Right lobe of liver (tissue), 6 donors: Measurements from ENCODE around the gene INSYN2B. TPM values are rescaled to one million over a fixed set of nuclear protein-coding genes. Genes with fewer than 3 reads are reported as not detected.

Source experiments
- ATAC-seq, 4 donors: fragments of 200-7000 bp; cut with Tn5 transposase; one replicate each; pipeline ENCODE4 v1.9.1; 2020; ENCODE audit warnings: mild to moderate bottlenecking in 4 of 4, moderate library complexity in 4 of 4
- DNase-seq, 3 donors: peaks; one replicate each; pipeline ENCODE4 v3.0.0-alpha.2; 2020
- H3K27ac ChIP-seq, 3 donors: fragments of 200-600 bp; one replicate each; pipeline ENCODE4 v1.8.0; 2022
- H3K27me3 ChIP-seq, 2 donors: fragments of 200-600 bp; one replicate each; pipeline ENCODE4 v1.8.0; 2022
- H3K36me3 ChIP-seq, 4 donors: fragments of 200-600 bp; sonication (generic) in 1 of 4; one replicate each; pipeline versions ENCODE4 v1.5.1 to v1.8.0; 2017 to 2022; ENCODE audit warnings: control low read depth in 1 of 4
- H3K4me1 ChIP-seq, 4 donors: fragments of 200-600 bp; sonication (generic) in 1 of 4; one replicate each; pipeline versions ENCODE4 v1.5.1 to v1.8.0; 2017 to 2022; ENCODE audit warnings: control low read depth in 1 of 4
- H3K4me3 ChIP-seq, 3 donors: fragments of 200-600 bp; one replicate each; pipeline ENCODE4 v1.8.0; 2022
- H3K9me3 ChIP-seq, 4 donors: fragments of 200-600 bp; sonication (generic) in 1 of 4; one replicate each; pipeline versions ENCODE4 v1.5.1 to v1.8.0; 2017 to 2022; ENCODE audit warnings: control low read depth in 1 of 4
- POLR2A ChIP-seq: fragments of 450-650 bp; IDR thresholded peaks from one replicate; pipeline ENCODE4 v1.6.1; 2017; ENCODE audit warnings: antibody characterized with exemption, mild to moderate bottlenecking
- WGBS: methylation state at CpG from one replicate; pipeline ENCODE4 v1.1.6; 2018; ENCODE audit warnings: low coverage, low lambda C conversion rate; ENCODE audit not compliant: insufficient coverage; ENCODE audit errors: missing lambda C conversion rate; 5-methylcytosine and 5-hydroxymethylcytosine counted together
- intact Hi-C, 2 donors: fragments of 100-400 bp; cut with DNase I; formaldehyde crosslinking; loops; one replicate each; pipeline versions ENCODE4 v1.11.2 to v1.14.1; 2022
- total RNA-seq, 6 experiments: library from RNA; depleted of rRNA in 2 of 6; stranded (reverse); fragments of >200 nt in 2 of 6; fragmentation: NEBNext Ultra II Directional in 3 of 6; extraction: Animal tissue kit (Norgen Biotek cat#: 25700) in 3 of 6; gene quantifications; one replicate each; pipeline versions ENCODE4 v1.1.0 to v1.2.4, GENCODE V29; 2016 to 2023
- TF ChIP-seq, protein P1 (sequence below), 4 donors: fragments of 200-600 bp in 3 of 4; fragments of 450-650 bp in 1 of 4; IDR thresholded peaks; one replicate each; pipeline versions ENCODE4 v1.5.1 to v1.8.0; 2016 to 2022; ENCODE audit warnings: antibody characterized with exemption in 4 of 4, mild to moderate bottlenecking in 2 of 4
- donor health status: DM: no; HTN: yes; CAD: no.
- donor health status: DM: no; HTN: no; CAD: no.
- donor health status: DM: no; HTN: no; CAD: no.
- donor health status: DM: no; HTN: yes; CAD: no.
- donor health status: DM: no; HTN: yes; CAD: no.

Gene INSYN2B
- total RNA-seq, 6 experiments from 2014 or later = 0.09 to 0.13 TPM; not detected in 4

DNA sequence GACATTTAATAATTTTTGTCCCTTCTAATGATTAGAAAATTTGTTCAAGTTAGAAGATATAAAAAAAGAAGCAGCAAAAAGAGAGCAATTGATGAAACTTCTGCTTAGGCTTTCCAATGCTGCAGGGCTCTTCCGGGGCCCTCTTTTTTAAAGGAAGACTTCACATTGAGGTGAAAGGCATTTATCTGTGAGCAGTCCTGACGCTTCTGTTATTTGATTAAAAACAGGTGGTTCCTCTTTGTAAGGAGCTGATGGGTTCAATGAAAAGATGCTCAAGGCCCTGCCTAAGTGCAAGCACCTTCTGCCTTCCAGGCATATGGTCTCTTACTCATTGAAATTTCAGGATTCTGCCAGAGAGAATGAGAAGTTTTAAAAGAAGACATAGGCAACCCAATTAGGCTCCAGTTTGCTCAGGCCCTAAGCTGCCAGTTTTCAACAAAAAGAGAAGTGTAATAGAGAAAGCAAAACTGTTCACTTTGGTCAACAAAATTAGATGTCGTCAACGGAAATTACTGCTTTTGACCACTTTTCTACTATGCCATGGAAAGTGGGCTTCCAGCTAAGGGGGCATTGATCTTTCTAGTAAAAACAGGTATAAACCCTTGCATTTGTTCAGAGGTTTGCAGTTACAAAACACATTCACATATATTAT, 100.2 kb downstream of the INSYN2B start:
- no peak for TF ChIP-seq POLR2A
- TF ChIP-seq, protein P1, sequence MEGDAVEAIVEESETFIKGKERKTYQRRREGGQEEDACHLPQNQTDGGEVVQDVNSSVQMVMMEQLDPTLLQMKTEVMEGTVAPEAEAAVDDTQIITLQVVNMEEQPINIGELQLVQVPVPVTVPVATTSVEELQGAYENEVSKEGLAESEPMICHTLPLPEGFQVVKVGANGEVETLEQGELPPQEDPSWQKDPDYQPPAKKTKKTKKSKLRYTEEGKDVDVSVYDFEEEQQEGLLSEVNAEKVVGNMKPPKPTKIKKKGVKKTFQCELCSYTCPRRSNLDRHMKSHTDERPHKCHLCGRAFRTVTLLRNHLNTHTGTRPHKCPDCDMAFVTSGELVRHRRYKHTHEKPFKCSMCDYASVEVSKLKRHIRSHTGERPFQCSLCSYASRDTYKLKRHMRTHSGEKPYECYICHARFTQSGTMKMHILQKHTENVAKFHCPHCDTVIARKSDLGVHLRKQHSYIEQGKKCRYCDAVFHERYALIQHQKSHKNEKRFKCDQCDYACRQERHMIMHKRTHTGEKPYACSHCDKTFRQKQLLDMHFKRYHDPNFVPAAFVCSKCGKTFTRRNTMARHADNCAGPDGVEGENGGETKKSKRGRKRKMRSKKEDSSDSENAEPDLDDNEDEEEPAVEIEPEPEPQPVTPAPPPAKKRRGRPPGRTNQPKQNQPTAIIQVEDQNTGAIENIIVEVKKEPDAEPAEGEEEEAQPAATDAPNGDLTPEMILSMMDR (IDR thresholded peaks at IDR 0.05) = no peak
- Histone ChIP-seq H3K27me3 (no peaks in the 10 kb centered on the region), H3K4me1 (no peaks in the 10 kb centered on the region), H3K4me3 (no peak overlapping the region), H3K36me3 (no peaks in the 10 kb centered on the region), H3K9me3 (no peaks in the 10 kb centered on the region), H3K27ac (no peak overlapping the region)
- DNase-seq (no peak), ATAC-seq (peak in 1 of 4 donors; percentile 56)
- intact Hi-C loops = no loop called here
- WGBS = 53% methylated on average over 4 of the region's 4 CpGs

DNA sequence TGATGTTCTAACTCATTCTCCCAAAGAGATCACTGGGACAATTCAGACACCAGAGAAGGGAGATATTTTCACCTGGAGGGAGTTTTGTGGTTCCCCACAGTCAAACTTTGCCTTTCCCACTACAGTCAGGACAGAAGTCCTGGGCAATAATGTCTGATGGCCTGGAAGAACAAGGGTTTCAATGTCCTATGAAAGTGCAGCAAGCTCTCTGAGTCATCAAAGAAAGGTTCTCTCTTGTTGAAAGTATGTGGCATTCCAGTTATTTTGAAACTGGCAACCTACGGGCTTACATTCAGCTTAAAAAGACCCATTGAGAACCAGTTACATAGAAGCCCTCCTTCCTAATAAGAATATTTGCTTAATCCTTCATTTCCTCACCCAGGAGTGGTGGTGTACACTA, 103.9 kb downstream of the INSYN2B start:
- Histone ChIP-seq H3K36me3 (no peaks in the 10 kb centered on the region), H3K27ac (no peak overlapping the region), H3K27me3 (no peaks in the 10 kb centered on the region), H3K4me3 (no peak overlapping the region), H3K4me1 (no peaks in the 10 kb centered on the region), H3K9me3 (no peaks in the 10 kb centered on the region)
- 13% methylated on average over 1 of the region's 1 CpG for WGBS
- intact Hi-C loops = no loop called here
- DNase-seq (no peak), ATAC-seq (no peak)
- no peak for TF ChIP-seq POLR2A
- TF ChIP-seq, protein P1 (IDR thresholded peaks at IDR 0.05) = no peak

DNA sequence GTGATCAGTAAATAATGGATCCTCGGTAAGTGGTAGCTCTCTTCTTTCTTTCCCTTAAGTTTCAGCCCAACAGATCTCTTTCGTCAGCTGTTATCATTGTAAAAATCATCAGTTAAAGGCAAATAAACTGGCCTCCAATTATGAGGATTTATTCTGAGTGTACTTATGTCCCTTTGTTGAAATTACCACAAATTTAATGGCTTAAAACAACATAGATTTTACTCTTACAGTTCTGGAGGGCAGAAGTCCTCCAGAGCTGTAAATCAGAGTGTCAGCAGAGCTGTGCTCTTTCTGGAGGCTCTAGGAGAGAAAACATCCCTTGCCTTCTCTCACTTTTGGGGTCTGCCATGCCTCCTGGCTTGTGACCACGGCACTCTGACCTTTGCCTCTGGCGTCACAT, 104.6 kb downstream of the INSYN2B start:
- H3K4me3 ChIP-seq = no peak overlapping the region
- TF ChIP-seq, protein P1 (IDR thresholded peaks at IDR 0.05) = no peak
- TF ChIP-seq POLR2A = no peak
- DNase-seq (no peak), ATAC-seq (no peak)
- no peaks in the 10 kb centered on the region for H3K36me3 ChIP-seq
- 60% methylated on average over 4 of the region's 4 CpGs for WGBS
- no peak overlapping the region for H3K27ac ChIP-seq
- H3K4me1 ChIP-seq = no peaks in the 10 kb centered on the region
- no peaks in the 10 kb centered on the region for H3K9me3 ChIP-seq
- intact Hi-C loops = no loop called here
- no peaks in the 10 kb centered on the region for H3K27me3 ChIP-seq

DNA sequence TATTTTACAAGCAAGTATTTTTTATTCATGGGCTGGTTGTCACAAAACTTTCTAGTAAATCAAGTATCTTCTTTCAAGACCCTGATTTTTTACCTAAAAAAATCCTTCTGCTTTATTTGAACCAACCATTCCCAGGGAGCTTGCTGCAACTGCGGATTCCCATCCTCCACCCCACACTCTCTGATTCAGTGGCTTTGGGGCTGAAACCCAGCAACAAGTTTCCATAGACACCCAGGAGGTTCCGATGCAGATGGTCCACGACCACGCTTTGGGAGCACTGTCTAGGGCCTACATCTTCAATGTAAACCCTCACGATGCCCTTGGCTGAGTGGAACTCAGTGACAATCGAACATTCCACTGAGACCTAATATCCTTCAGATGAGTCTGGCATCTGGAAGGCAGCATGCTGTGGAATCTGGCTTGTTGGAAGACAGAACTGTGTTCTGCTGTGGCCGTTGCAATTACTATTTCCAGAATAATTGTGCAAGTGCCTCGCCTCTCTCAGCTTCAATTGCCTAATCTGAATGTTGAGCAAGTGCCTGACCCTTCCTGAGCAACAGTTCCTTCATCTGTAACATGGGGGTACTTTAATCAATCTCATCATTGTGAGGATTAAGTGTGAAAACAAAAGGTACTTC, 105.1 kb downstream of the INSYN2B start:
- Histone ChIP-seq H3K36me3 (no peaks in the 10 kb centered on the region), H3K27ac (no peak overlapping the region), H3K9me3 (no peaks in the 10 kb centered on the region), H3K4me1 (no peaks in the 10 kb centered on the region), H3K4me3 (no peak overlapping the region), H3K27me3 (no peaks in the 10 kb centered on the region)
- ATAC-seq (peak; percentile 41 to 74 (median 60)), DNase-seq (no peak)
- WGBS = 54% methylated on average over 7 of the region's 8 CpGs
- no peak for TF ChIP-seq POLR2A
- TF ChIP-seq, protein P1 (IDR thresholded peaks at IDR 0.05) = no peak
- intact Hi-C loops = no loop called here
